Lower leg skin (tissue), 3 donors: ENCODE measurements around the gene CFAP73.

Experiments
- CTCF ChIP-seq, 3 donors: fragments of 450-650 bp; IDR thresholded peaks; one replicate each; pipeline ENCODE4 v1.5.1; 2016; ENCODE audit warnings: antibody characterized with exemption in 3 of 3, mild to moderate bottlenecking in 3 of 3, moderate library complexity in 2 of 3
- POLR2A ChIP-seq, 2 donors: fragments of 450-650 bp; IDR thresholded peaks; one replicate each; pipeline ENCODE4 v1.6.1; 2016 to 2017; ENCODE audit warnings: antibody characterized with exemption in 2 of 2, mild to moderate bottlenecking in 1 of 2, moderate library complexity in 1 of 2

- TF ChIP-seq POLR2A (IDR thresholded peaks at IDR 0.05) (no peak), CTCF (IDR thresholded peaks at IDR 0.05) (no peak)
These were observed 53.0 kb downstream of the CFAP73 start for GRCh38 chr12:113202300-113203075.
